Suprapubic skin (tissue), 4 donors: ENCODE results near the gene SARS1.

Source experiments
- CTCF ChIP-seq, 2 donors: fragments of 200-600 bp in 1 of 2; fragments of 450-650 bp in 1 of 2; sonication (generic) in 1 of 2; IDR thresholded peaks; one replicate each; pipeline ENCODE4 v1.5.1; 2016 to 2019; ENCODE audit warnings: antibody characterized with exemption in 2 of 2, mild to moderate bottlenecking in 1 of 2, moderate library complexity in 1 of 2
- EP300 ChIP-seq: sonication (generic); formaldehyde crosslinking; IDR thresholded peaks from one replicate; pipeline ENCODE4 v1.6.1; 2017; ENCODE audit warnings: antibody characterized with exemption
- POLR2A ChIP-seq, 2 donors: fragments of 450-650 bp; IDR thresholded peaks; one replicate each; pipeline ENCODE4 v1.6.1; 2017; ENCODE audit warnings: antibody characterized with exemption in 2 of 2, mild to moderate bottlenecking in 2 of 2, moderate library complexity in 2 of 2
- POLR2AphosphoS5 ChIP-seq, 3 donors: sonication (generic); formaldehyde crosslinking; IDR thresholded peaks; one replicate each; pipeline ENCODE4 v1.6.1; 2017; ENCODE audit warnings: antibody characterized with exemption in 3 of 3

GRCh38 chr1:109164538-109164937 lies 49.2 kb upstream of the SARS1 start:
- TF ChIP-seq POLR2AphosphoS5 (IDR thresholded peaks at IDR 0.05) (no peak), POLR2A (IDR thresholded peaks at IDR 0.05) (no peak), CTCF (IDR thresholded peaks at IDR 0.05) (no peak), EP300 (no peak)
